ENCODE measurements around the gene CIZ1.

CIZ1 gene

DNA sequence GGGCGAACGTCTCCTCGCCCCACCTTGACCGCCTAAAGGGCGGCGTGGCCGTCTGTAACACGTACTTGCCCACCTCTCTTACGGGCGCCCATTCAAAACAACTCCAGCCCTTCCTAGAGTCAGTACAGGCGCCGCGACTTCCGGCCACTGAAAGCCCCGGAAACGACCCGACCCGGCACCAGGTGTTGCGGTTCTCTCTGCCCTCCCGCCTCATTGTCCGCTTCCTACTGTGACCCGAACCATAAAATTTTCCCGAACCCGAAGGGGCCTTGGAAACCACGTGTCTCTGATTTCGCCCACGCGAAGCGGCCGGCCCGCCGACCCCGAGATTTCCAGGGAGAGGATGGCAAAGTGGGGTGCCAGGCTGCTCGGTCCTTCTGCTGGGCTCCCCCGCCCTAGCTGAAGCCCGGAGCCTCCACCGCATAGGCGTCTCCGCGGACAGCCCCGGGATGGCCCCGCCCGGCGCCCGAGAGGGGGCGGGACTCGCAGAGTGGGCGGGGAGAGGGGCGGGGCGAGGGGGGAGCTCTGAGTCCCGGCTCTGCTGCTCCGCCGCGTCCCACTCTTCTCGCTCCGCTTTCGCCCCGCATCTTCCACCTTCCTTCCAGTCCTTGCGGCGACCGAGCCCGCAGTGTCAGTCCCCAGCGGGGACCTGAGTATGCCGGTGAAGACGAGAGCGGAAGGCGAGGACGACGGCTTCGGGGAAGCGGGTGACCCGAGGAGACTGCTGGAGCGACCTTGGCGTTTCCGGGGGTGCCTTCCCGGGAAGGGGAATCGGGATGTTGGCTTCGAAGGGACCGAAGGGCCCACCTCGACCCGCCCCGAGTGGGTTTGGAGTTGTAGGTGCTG lies 63.2 kb downstream of the CIZ1 start:
- H4K8ac ChIP-seq (ENCODE audit: low read depth, low read length) = no peak overlapping the region
- peak overlapping the region; percentile 96 for H3K9ac ChIP-seq (ENCODE audit: low read depth, low read length, poor library complexity)
- H2BK15ac ChIP-seq (ENCODE audit: low read length) = peak overlapping the region; percentile 96
- peak overlapping the region; percentile 91 for H3K4me2 ChIP-seq (ENCODE audit: insufficient read depth, low read length, poor library complexity, severe bottlenecking)
- H2BK12ac ChIP-seq (ENCODE audit: low read length) = peak overlapping the region; percentile 84
- H2AK5ac ChIP-seq (ENCODE audit: low read depth, low read length) = peak overlapping the region; percentile 92
- H2BK5ac ChIP-seq (ENCODE audit: low read length) = peak overlapping the region; percentile 98
- peak overlapping the region; percentile 99 for H3K14ac ChIP-seq (ENCODE audit: low read length)
- peak overlapping the region; percentile 100 for H2AFZ ChIP-seq (ENCODE audit: low read length)
- peaks cover 0 to 6% (median 0%) of the 10 kb centered on the region in 3 experiments for H3K27me3 ChIP-seq (ENCODE audit: control insufficient read depth in 3 of 3, insufficient read depth in 3 of 3, low read depth in 1 of 3, low read length in 3 of 3)
- DNase-seq (ENCODE audit: low spot score) = peak; percentile 91
- H3K36me3 ChIP-seq (replicated peaks in 1 of 2; ENCODE audit: control insufficient read depth in 2 of 2, insufficient read depth in 2 of 2, low read length in 2 of 2) = peaks cover 10 to 23% of the 10 kb centered on the region in 2 donors
- no CpG with 5 or more reads among the region's 82 CpGs for WGBS, 2 donors (ENCODE audit: extremely low coverage in 2 of 2, insufficient read length in 2 of 2, insufficient replicate concordance in 1 of 2)
- peaks cover 7% of the 10 kb centered on the region in 2 donors for H3K9me3 ChIP-seq (replicated peaks in 1 of 2; ENCODE audit: control insufficient read depth in 2 of 2, insufficient read depth in 1 of 2, low read depth in 1 of 2, low read length in 2 of 2)
- peak overlapping the region; percentile 72 for H2BK120ac ChIP-seq (ENCODE audit: low read depth, low read length)
- peaks cover 9% of the 10 kb centered on the region for H3K79me1 ChIP-seq (ENCODE audit: low read depth, low read length)
- H3K18ac ChIP-seq (ENCODE audit: low read length) = peak overlapping the region; percentile 99
- H3K4me3 ChIP-seq (ENCODE audit: low read length in 2 of 2) = peak overlapping the region; percentile 90 to 100
- peak overlapping the region; percentile 37 for H3K4ac ChIP-seq (ENCODE audit: low read length)
- no peak overlapping the region for H4K91ac ChIP-seq (ENCODE audit: low read depth, low read length, poor library complexity)
- H3K23ac ChIP-seq (ENCODE audit: low read depth, low read length, poor library complexity) = peak overlapping the region; percentile 95
- H3K4me1 ChIP-seq (ENCODE audit: control insufficient read depth in 2 of 2, insufficient read depth in 1 of 2, low read depth in 1 of 2, low read length in 2 of 2) = peaks cover 5 to 22% of the 10 kb centered on the region in 2 donors
- H3K27ac ChIP-seq (replicated peaks; ENCODE audit: low read length) = peak overlapping the region; percentile 85

DNA sequence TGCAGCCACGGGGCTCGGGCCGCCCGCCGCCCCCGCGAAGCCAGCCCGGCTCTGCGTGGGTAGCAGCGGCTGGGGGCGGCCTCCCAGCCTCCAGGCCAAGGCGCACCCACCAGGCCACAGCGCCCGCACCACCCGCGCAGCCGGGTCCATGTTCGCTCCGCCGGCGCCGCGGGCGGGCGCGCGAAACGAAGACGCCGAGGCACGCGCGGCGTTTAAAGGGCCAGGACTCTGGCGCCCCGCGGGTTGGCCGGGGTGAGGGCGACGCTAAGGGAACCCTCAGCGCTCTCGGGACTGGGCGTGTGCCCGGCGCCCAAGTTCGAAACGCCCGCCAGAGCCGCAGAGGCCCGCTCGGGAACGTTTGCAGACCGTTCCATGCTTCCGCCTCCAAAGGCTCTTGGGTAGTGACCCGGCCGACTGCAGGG lies 63.8 kb downstream of the CIZ1 start, which contains the start of gene PTGES2:
Gene PTGES2 (minus strand): TSS at position 162 of the 422 bp plus-strand sequence. CDS start 12 bp downstream, at position 150.
- Histone ChIP-seq H2BK120ac (ENCODE audit: low read depth, low read length) (peak within 1 kb of the TSS; percentile 72), H3K4me1 (ENCODE audit: control insufficient read depth in 2 of 2, insufficient read depth in 1 of 2, low read depth in 1 of 2, low read length in 2 of 2) (peaks cover 5 to 20% of the 10 kb centered on the region in 2 donors), H3K27me3 (ENCODE audit: control insufficient read depth in 3 of 3, insufficient read depth in 3 of 3, low read depth in 1 of 3, low read length in 3 of 3) (peaks cover 0 to 6% (median 0%) of the 10 kb centered on the region in 3 experiments), H3K18ac (ENCODE audit: low read length) (peak within 1 kb of the TSS; percentile 99), H4K8ac (ENCODE audit: low read depth, low read length) (peak within 1 kb of the TSS; percentile 87), H3K4me3 (ENCODE audit: low read length in 2 of 2) (peak within 1 kb of the TSS; percentile 90 to 100), H3K23ac (ENCODE audit: low read depth, low read length, poor library complexity) (peak within 1 kb of the TSS; percentile 95), H4K91ac (ENCODE audit: low read depth, low read length, poor library complexity) (no peak within 1 kb of the TSS), H3K36me3 (replicated peaks in 1 of 2; ENCODE audit: control insufficient read depth in 2 of 2, insufficient read depth in 2 of 2, low read length in 2 of 2) (peaks cover 13 to 30% of the 10 kb centered on the region in 2 donors), H2AFZ (ENCODE audit: low read length) (peak within 1 kb of the TSS; percentile 100), H2BK12ac (ENCODE audit: low read length) (peak within 1 kb of the TSS; percentile 84), H3K79me1 (ENCODE audit: low read depth, low read length) (peaks cover 11% of the 10 kb centered on the region), H3K9me3 (replicated peaks in 1 of 2; ENCODE audit: control insufficient read depth in 2 of 2, insufficient read depth in 1 of 2, low read depth in 1 of 2, low read length in 2 of 2) (peaks cover 7% of the 10 kb centered on the region in 2 donors), H3K14ac (ENCODE audit: low read length) (peak within 1 kb of the TSS; percentile 99), H3K27ac (replicated peaks; ENCODE audit: low read length) (peak within 1 kb of the TSS; percentile 85), H2BK15ac (ENCODE audit: low read length) (peak within 1 kb of the TSS; percentile 96), H3K4me2 (ENCODE audit: insufficient read depth, low read length, poor library complexity, severe bottlenecking) (peak within 1 kb of the TSS; percentile 91), H2BK5ac (ENCODE audit: low read length) (peak within 1 kb of the TSS; percentile 98), H3K4ac (ENCODE audit: low read length) (peak within 1 kb of the TSS; percentile 37), H3K9ac (ENCODE audit: low read depth, low read length, poor library complexity) (peak within 1 kb of the TSS; percentile 97), H2AK5ac (ENCODE audit: low read depth, low read length) (peak within 1 kb of the TSS; percentile 92)
- DNase-seq (ENCODE audit: low spot score) = peak; percentile 76
- no CpG with 5 or more reads among the region's 56 CpGs for WGBS, 2 donors (ENCODE audit: extremely low coverage in 2 of 2, insufficient read length in 2 of 2, insufficient replicate concordance in 1 of 2)

DNA sequence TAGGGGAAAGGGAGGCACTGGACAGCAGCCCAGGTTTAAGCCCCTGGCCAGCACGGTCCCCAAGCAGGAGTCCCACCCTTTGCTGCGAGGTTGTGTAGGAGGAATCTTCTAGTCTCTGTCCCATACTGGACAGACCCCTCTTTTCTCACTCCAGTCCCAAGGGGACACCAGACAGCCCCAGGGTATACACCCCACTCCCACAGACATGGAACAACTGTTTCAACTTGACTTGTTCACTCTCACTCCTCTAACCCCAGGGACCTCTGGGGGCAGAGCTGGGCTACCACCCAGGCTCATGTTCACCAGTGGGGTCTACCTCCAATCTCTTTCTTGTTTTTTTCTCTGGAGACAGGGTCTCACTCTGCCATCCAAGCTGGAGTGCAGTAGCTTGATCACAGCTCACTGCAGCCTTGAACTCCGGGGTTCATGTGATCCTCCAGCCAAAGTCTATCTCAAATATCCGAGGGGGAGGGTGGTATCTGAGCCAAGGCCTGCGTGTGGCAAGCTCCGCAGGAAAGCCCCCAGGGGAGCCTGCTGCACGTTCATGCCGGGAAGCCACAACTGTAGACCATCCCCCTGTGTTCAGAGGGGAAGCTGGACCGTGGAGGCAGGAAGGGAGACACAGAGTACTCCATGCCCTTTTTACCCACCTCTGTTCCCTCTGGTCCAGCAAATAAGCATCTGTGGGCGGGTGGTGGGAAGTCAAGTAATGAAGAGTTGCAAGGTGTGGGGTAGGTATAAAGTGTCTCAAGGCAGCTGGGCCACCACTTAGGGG lies 65.6 kb downstream of the CIZ1 start:
- no peak overlapping the region for H3K4me2 ChIP-seq (ENCODE audit: insufficient read depth, low read length, poor library complexity, severe bottlenecking)
- no peak overlapping the region for H2BK12ac ChIP-seq (ENCODE audit: low read length)
- no peak overlapping the region for H3K4ac ChIP-seq (ENCODE audit: low read length)
- peaks cover 0 to 6% (median 0%) of the 10 kb centered on the region in 3 experiments for H3K27me3 ChIP-seq (ENCODE audit: control insufficient read depth in 3 of 3, insufficient read depth in 3 of 3, low read depth in 1 of 3, low read length in 3 of 3)
- peaks cover 20 to 46% of the 10 kb centered on the region in 2 donors for H3K36me3 ChIP-seq (replicated peaks in 1 of 2; ENCODE audit: control insufficient read depth in 2 of 2, insufficient read depth in 2 of 2, low read length in 2 of 2)
- H3K14ac ChIP-seq (ENCODE audit: low read length) = no peak overlapping the region
- H4K91ac ChIP-seq (ENCODE audit: low read depth, low read length, poor library complexity) = no peak overlapping the region
- no peak overlapping the region for H2AFZ ChIP-seq (ENCODE audit: low read length)
- peak overlapping the region; percentile 55 for H3K23ac ChIP-seq (ENCODE audit: low read depth, low read length, poor library complexity)
- H3K79me1 ChIP-seq (ENCODE audit: low read depth, low read length) = peaks cover 11% of the 10 kb centered on the region
- no peak overlapping the region for H3K9ac ChIP-seq (ENCODE audit: low read depth, low read length, poor library complexity)
- H2BK15ac ChIP-seq (ENCODE audit: low read length) = no peak overlapping the region
- peaks cover 7% of the 10 kb centered on the region in 2 donors for H3K9me3 ChIP-seq (replicated peaks in 1 of 2; ENCODE audit: control insufficient read depth in 2 of 2, insufficient read depth in 1 of 2, low read depth in 1 of 2, low read length in 2 of 2)
- no CpG with 5 or more reads among the region's 10 CpGs for WGBS, 2 donors (ENCODE audit: extremely low coverage in 2 of 2, insufficient read length in 2 of 2, insufficient replicate concordance in 1 of 2)
- H4K8ac ChIP-seq (ENCODE audit: low read depth, low read length) = no peak overlapping the region
- H3K4me3 ChIP-seq (ENCODE audit: low read length in 2 of 2) = peak overlapping the region; percentile 5 to 20
- peak overlapping the region; percentile 27 for H2AK5ac ChIP-seq (ENCODE audit: low read depth, low read length)
- no peak overlapping the region for H3K27ac ChIP-seq (replicated peaks; ENCODE audit: low read length)
- peaks cover 5 to 13% of the 10 kb centered on the region in 2 donors for H3K4me1 ChIP-seq (ENCODE audit: control insufficient read depth in 2 of 2, insufficient read depth in 1 of 2, low read depth in 1 of 2, low read length in 2 of 2)
- H2BK120ac ChIP-seq (ENCODE audit: low read depth, low read length) = no peak overlapping the region
- H2BK5ac ChIP-seq (ENCODE audit: low read length) = no peak overlapping the region
- H3K18ac ChIP-seq (ENCODE audit: low read length) = no peak overlapping the region
- no peak for DNase-seq (ENCODE audit: low spot score)

All from neuronal stem cell (in vitro differentiated cells).